Prostate gland (tissue), 2 donors: ENCODE measurements around the gene WWTR1. TPM values are rescaled to one million over a fixed set of nuclear protein-coding genes. Genes with fewer than 3 reads are reported as not detected.

Source experiments
- DNase-seq: peaks from one replicate; pipeline ENCODE4 v3.0.0-alpha.2; 2019; ENCODE audit warnings: low spot score
- H3K27ac ChIP-seq, 2 donors: fragments of 200-600 bp; sonication (generic); 2 replicates each; pipeline ENCODE4 v1.5.1; 2017 to 2019
- H3K27me3 ChIP-seq: fragments of 200-600 bp; sonication (generic); replicated peaks from 2 replicates; pipeline ENCODE4 v1.5.1; 2019; ENCODE audit not compliant: insufficient read depth
- H3K36me3 ChIP-seq, 2 donors: fragments of 200-600 bp; sonication (generic); 1 replicate in 1 of 2; 2 replicates in 1 of 2; pipeline versions ENCODE4 v1.5.1 to v1.8.1; 2017 to 2019
- H3K4me1 ChIP-seq: fragments of 200-600 bp; sonication (generic); replicated peaks from 2 replicates; pipeline ENCODE4 v1.5.1; 2019
- H3K4me3 ChIP-seq, 2 donors: fragments of 200-600 bp; sonication (generic); 2 replicates each; pipeline ENCODE4 v1.5.1; 2017 to 2019
- H3K9me3 ChIP-seq: fragments of 200-600 bp; sonication (generic); 2 replicates; pipeline ENCODE4 v1.5.1; 2017
- POLR2A ChIP-seq: fragments of 450-650 bp; IDR thresholded peaks from one replicate; pipeline ENCODE4 v1.6.1; 2016; ENCODE audit warnings: antibody characterized with exemption, mild to moderate bottlenecking
- POLR2AphosphoS5 ChIP-seq: sonication (generic); formaldehyde crosslinking; IDR thresholded peaks from one replicate; pipeline ENCODE4 v1.6.1; 2017; ENCODE audit warnings: antibody characterized with exemption
- WGBS: methylation state at CpG from one replicate; pipeline ENCODE4 v1.1.5; 2018; 5-methylcytosine and 5-hydroxymethylcytosine counted together
- intact Hi-C: fragments of 100-400 bp; cut with DNase I; formaldehyde crosslinking; loops from one replicate; pipeline ENCODE4 v1.14.2; 2022
- total RNA-seq, 2 donors: library from RNA; depleted of rRNA; stranded (reverse); fragments of >200 nt; gene quantifications; one replicate each; pipeline ENCODE4 v1.1.0, GENCODE V29; 2016
- TF ChIP-seq, protein P1 (sequence below), 4 experiments: fragments of 200-600 bp in 2 of 4; fragments of 450-650 bp in 2 of 4; sonication (generic) in 2 of 4; IDR thresholded peaks; 1 replicate in 3 of 4; 2 replicates in 1 of 4; pipeline ENCODE4 v1.5.1; 2016 to 2019; ENCODE audit warnings: antibody characterized with exemption in 4 of 4, mild to moderate bottlenecking in 2 of 4, moderate library complexity in 2 of 4

WWTR1 gene
- total RNA-seq, 2 donors from 2014 or later: 47.5 to 79.4 TPM

- no peaks in the 10 kb centered on the region for H3K27me3 ChIP-seq
- H3K36me3 ChIP-seq: no peaks in the 10 kb centered on the region
- peak overlapping the region in 1 of 2 donors; percentile 54 for H3K27ac ChIP-seq
- H3K9me3 ChIP-seq: no peaks in the 10 kb centered on the region
- peaks cover 14% of the 10 kb centered on the region for H3K4me1 ChIP-seq
- no peak for TF ChIP-seq POLR2AphosphoS5
- TF ChIP-seq POLR2A: no peak
- TF ChIP-seq, protein P1, sequence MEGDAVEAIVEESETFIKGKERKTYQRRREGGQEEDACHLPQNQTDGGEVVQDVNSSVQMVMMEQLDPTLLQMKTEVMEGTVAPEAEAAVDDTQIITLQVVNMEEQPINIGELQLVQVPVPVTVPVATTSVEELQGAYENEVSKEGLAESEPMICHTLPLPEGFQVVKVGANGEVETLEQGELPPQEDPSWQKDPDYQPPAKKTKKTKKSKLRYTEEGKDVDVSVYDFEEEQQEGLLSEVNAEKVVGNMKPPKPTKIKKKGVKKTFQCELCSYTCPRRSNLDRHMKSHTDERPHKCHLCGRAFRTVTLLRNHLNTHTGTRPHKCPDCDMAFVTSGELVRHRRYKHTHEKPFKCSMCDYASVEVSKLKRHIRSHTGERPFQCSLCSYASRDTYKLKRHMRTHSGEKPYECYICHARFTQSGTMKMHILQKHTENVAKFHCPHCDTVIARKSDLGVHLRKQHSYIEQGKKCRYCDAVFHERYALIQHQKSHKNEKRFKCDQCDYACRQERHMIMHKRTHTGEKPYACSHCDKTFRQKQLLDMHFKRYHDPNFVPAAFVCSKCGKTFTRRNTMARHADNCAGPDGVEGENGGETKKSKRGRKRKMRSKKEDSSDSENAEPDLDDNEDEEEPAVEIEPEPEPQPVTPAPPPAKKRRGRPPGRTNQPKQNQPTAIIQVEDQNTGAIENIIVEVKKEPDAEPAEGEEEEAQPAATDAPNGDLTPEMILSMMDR (IDR thresholded peaks at IDR 0.05): no peak
- no peak overlapping the region for H3K4me3 ChIP-seq
- DNase-seq: peak; percentile 20
- intact Hi-C loops: no loop called here
- WGBS: 22% methylated on average over 15 of the region's 15 CpGs
Measured at GRCh38 chr3:149638228-149639092, 19.4 kb downstream of the WWTR1 start.

- TF ChIP-seq POLR2A: no peak
- TF ChIP-seq, protein P1 (IDR thresholded peaks at IDR 0.05): no peak
- TF ChIP-seq POLR2AphosphoS5: no peak
- H3K9me3 ChIP-seq: no peaks in the 10 kb centered on the region
- peaks cover 5% of the 10 kb centered on the region for H3K4me1 ChIP-seq
- H3K4me3 ChIP-seq: no peak overlapping the region
- intact Hi-C loops: no loop called here
- H3K36me3 ChIP-seq: no peaks in the 10 kb centered on the region
- no peak overlapping the region for H3K27ac ChIP-seq
- whole genome bisulfite sequencing: 91% methylated on average over 4 of the region's 4 CpGs
- DNase-seq: no peak
- H3K27me3 ChIP-seq: no peaks in the 10 kb centered on the region
Measured at GRCh38 chr3:149635396-149635795, 22.4 kb downstream of the WWTR1 start.

DNA sequence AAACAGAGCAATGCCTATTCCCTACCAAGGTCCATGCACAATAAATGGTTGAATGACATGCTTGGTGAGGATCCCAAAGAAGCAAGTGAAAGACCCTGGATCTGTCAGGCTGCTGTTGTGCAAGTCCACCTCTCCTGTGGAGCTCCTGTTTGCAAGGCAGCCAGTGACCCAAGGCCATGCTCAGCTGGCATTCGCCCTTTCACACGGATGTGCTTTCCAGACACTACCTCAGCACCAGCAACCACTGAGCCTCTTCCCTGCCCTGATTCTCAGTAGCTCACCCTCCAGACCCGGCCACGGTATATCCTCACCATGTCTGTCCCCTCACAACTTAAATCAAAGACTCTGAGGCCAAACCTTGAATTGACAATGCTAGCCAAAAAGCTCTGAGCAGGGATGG lies 23.3 kb downstream of the WWTR1 start:
- intact Hi-C loops: no loop called here
- 69% methylated on average over 4 of the region's 4 CpGs for WGBS
- H3K36me3 ChIP-seq: no peaks in the 10 kb centered on the region
- H3K4me1 ChIP-seq: peaks cover 5% of the 10 kb centered on the region
- H3K27ac ChIP-seq: no peak overlapping the region
- H3K27me3 ChIP-seq: no peaks in the 10 kb centered on the region
- DNase-seq: no peak
- no peak overlapping the region for H3K4me3 ChIP-seq
- TF ChIP-seq, protein P1 (IDR thresholded peaks at IDR 0.05): no peak
- no peak for TF ChIP-seq POLR2AphosphoS5
- no peak for TF ChIP-seq POLR2A
- H3K9me3 ChIP-seq: no peaks in the 10 kb centered on the region

DNA sequence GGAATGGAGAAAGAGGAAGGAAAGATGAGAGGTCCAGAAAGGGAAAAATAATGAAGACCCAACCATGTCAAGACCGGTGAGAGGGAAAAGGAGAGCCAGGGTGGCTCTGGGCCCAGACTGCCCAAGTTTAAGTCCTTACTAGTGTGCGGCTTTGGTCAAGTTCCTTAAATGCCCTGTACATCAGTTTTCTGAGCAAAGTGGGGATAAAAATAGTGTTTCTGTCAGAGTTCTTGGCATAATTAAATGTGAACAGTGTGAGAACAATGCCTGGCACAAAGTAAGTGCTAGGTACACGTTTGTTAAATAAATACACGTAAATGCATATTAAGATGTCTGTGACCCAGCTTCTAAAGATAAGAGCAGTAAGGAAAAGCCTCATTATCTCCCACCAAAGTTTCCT lies 23.8 kb downstream of the WWTR1 start:
- Histone ChIP-seq H3K4me1 (peaks cover 5% of the 10 kb centered on the region), H3K27ac (no peak overlapping the region), H3K27me3 (no peaks in the 10 kb centered on the region), H3K9me3 (no peaks in the 10 kb centered on the region), H3K36me3 (no peaks in the 10 kb centered on the region), H3K4me3 (no peak overlapping the region)
- 25% methylated on average over 4 of the region's 4 CpGs for WGBS
- TF ChIP-seq POLR2A: no peak
- TF ChIP-seq POLR2AphosphoS5: no peak
- TF ChIP-seq, protein P1 (IDR thresholded peaks at IDR 0.05): no peak
- intact Hi-C loops: no loop called here
- no peak for DNase-seq

GRCh38 chr3:149632225-149632624 lies 25.6 kb downstream of the WWTR1 start:
- H3K4me1 ChIP-seq: peaks cover 5% of the 10 kb centered on the region
- H3K36me3 ChIP-seq: no peaks in the 10 kb centered on the region
- H3K27ac ChIP-seq: no peak overlapping the region
- WGBS: 93% methylated on average over 5 of the region's 5 CpGs
- H3K27me3 ChIP-seq: no peaks in the 10 kb centered on the region
- intact Hi-C loops: no loop called here
- DNase-seq: no peak
- H3K4me3 ChIP-seq: no peak overlapping the region
- H3K9me3 ChIP-seq: no peaks in the 10 kb centered on the region
- TF ChIP-seq POLR2A (no peak), POLR2AphosphoS5 (no peak)
- TF ChIP-seq, protein P1 (IDR thresholded peaks at IDR 0.05): no peak
